Breast epithelium (tissue), 3 donors: ENCODE data around the gene ABHD12B.

ENCODE experiments used
- CTCF ChIP-seq, 3 donors: fragments of 450-650 bp; IDR thresholded peaks; one replicate each; pipeline ENCODE4 v1.5.1; 2016 to 2017; ENCODE audit warnings: antibody characterized with exemption in 3 of 3, mild to moderate bottlenecking in 3 of 3, moderate library complexity in 3 of 3
- POLR2A ChIP-seq: fragments of 450-650 bp; IDR thresholded peaks from one replicate; pipeline ENCODE4 v1.6.1; 2016; ENCODE audit warnings: antibody characterized with exemption, mild to moderate bottlenecking, moderate library complexity
- POLR2AphosphoS5 ChIP-seq, 3 donors: sonication (generic); formaldehyde crosslinking; IDR thresholded peaks; one replicate each; pipeline ENCODE4 v1.6.1; 2017; ENCODE audit warnings: antibody characterized with exemption in 3 of 3

DNA sequence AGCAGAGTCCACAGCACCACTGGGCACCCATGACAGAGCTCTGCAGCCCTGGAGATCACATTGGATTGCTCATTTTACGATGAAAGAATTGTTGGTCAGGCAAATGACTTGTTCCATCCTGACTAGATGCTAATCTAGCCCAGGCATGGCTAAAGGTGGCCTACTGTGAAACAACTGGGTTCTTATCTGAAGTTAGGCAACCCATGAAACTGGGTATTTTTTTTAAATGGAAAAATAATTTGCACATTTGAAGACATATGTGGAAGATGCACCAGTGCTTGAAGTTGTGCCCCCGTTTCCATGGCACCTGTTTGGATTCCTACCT is 64.1 kb downstream of the ABHD12B start:
- TF ChIP-seq POLR2A (no peak), CTCF (IDR thresholded peaks at IDR 0.05) (no peak), POLR2AphosphoS5 (IDR thresholded peaks at IDR 0.05) (no peak)
